Lower lobe of right lung (tissue), 2 donors: ENCODE data around the gene AMBRA1. TPM values are rescaled to one million over a fixed set of nuclear protein-coding genes. Genes with fewer than 3 reads are reported as not detected.

ENCODE experiments used
- ATAC-seq, 2 donors: fragments of 200-7000 bp; cut with Tn5 transposase; one replicate each; pipeline ENCODE4 v1.9.1; 2020 to 2022; ENCODE audit warnings: mild to moderate bottlenecking in 2 of 2, moderate library complexity in 2 of 2
- DNase-seq: peaks from one replicate; pipeline ENCODE4 v3.0.0-alpha.2; 2020
- H3K27ac ChIP-seq: fragments of 200-600 bp; one replicate; pipeline ENCODE4 v1.8.0; 2022
- H3K27me3 ChIP-seq: fragments of 200-600 bp; one replicate; pipeline ENCODE4 v1.8.0; 2022; ENCODE audit warnings: low read depth
- H3K36me3 ChIP-seq: fragments of 200-600 bp; one replicate; pipeline ENCODE4 v1.8.0; 2022; ENCODE audit warnings: mild to moderate bottlenecking
- H3K4me1 ChIP-seq: fragments of 200-600 bp; one replicate; pipeline ENCODE4 v1.8.0; 2022
- H3K4me3 ChIP-seq: fragments of 200-600 bp; one replicate; pipeline ENCODE4 v1.8.0; 2022; ENCODE audit warnings: mild to moderate bottlenecking
- H3K9me3 ChIP-seq: fragments of 200-600 bp; one replicate; pipeline ENCODE4 v1.8.0; 2022
- intact Hi-C: fragments of 100-400 bp; cut with DNase I; formaldehyde crosslinking; loops from one replicate; pipeline ENCODE4 v1.11.0; 2022
- total RNA-seq: library from RNA; stranded (reverse); fragmentation: NEBNext Ultra II Directional; extraction: Animal tissue kit (Norgen Biotek cat#: 25700); gene quantifications from one replicate; pipeline ENCODE4 v1.2.1, GENCODE V29; 2021
- TF ChIP-seq, protein P1 (sequence below): fragments of 200-600 bp; IDR thresholded peaks from one replicate; pipeline ENCODE4 v1.8.0; 2022; ENCODE audit warnings: antibody characterized with exemption, mild to moderate bottlenecking
- donor health status: DM: no; HTN: yes; CAD: no; lungs with severe emphysema.

Gene AMBRA1
- total RNA-seq, 1 donor from 2014 or later = 39.9 TPM

- ATAC-seq = no peak
- H3K9me3 ChIP-seq = no peaks in the 10 kb centered on the region
- DNase-seq = no peak
- H3K4me1 ChIP-seq = peaks cover 36% of the 10 kb centered on the region
- intact Hi-C loops = no loop called here
- H3K27me3 ChIP-seq = no peaks in the 10 kb centered on the region
- peaks cover 42% of the 10 kb centered on the region for H3K36me3 ChIP-seq
- peak overlapping the region; percentile 5 for H3K27ac ChIP-seq
- H3K4me3 ChIP-seq = no peak overlapping the region
- TF ChIP-seq, protein P1, sequence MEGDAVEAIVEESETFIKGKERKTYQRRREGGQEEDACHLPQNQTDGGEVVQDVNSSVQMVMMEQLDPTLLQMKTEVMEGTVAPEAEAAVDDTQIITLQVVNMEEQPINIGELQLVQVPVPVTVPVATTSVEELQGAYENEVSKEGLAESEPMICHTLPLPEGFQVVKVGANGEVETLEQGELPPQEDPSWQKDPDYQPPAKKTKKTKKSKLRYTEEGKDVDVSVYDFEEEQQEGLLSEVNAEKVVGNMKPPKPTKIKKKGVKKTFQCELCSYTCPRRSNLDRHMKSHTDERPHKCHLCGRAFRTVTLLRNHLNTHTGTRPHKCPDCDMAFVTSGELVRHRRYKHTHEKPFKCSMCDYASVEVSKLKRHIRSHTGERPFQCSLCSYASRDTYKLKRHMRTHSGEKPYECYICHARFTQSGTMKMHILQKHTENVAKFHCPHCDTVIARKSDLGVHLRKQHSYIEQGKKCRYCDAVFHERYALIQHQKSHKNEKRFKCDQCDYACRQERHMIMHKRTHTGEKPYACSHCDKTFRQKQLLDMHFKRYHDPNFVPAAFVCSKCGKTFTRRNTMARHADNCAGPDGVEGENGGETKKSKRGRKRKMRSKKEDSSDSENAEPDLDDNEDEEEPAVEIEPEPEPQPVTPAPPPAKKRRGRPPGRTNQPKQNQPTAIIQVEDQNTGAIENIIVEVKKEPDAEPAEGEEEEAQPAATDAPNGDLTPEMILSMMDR = no peak
Measured at GRCh38 chr11:46493791-46494190, 100.0 kb downstream of the AMBRA1 start.

DNA sequence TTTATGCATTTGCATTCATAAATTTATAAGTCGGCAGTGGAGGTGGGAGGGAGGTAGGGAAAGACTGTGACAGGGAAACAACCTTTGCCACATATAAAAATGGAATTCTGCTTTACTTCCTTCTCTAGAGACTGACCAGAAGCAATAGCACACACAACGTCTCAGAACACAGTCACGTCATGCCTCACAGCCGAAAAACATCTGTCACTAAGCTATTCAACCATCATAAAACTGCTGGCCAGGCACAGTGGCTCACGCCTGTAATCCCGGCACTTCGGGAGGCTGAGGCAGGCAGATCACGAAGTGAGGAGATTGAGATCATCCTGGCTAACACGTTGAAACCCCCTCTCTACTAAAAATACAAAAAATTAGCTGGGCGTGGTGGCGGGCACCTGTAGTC is 101.3 kb downstream of the AMBRA1 start:
- TF ChIP-seq, protein P1 = no peak
- DNase-seq (no peak), ATAC-seq (peak; percentile 16 to 42)
- H3K27me3 ChIP-seq = no peaks in the 10 kb centered on the region
- intact Hi-C loops = no loop called here
- H3K36me3 ChIP-seq = peaks cover 42% of the 10 kb centered on the region
- H3K4me1 ChIP-seq = peaks cover 36% of the 10 kb centered on the region
- no peaks in the 10 kb centered on the region for H3K9me3 ChIP-seq
- H3K27ac ChIP-seq = peak overlapping the region; percentile 29
- H3K4me3 ChIP-seq = no peak overlapping the region

GRCh38 chr11:46491661-46492330 is 102.0 kb downstream of the AMBRA1 start:
- intact Hi-C loops = no loop called here
- peaks cover 36% of the 10 kb centered on the region for H3K4me1 ChIP-seq
- peak overlapping the region; percentile 29 for H3K27ac ChIP-seq
- TF ChIP-seq, protein P1 = no peak
- peaks cover 42% of the 10 kb centered on the region for H3K36me3 ChIP-seq
- no peak for DNase-seq
- H3K4me3 ChIP-seq = no peak overlapping the region
- ATAC-seq = no peak
- H3K27me3 ChIP-seq = no peaks in the 10 kb centered on the region
- H3K9me3 ChIP-seq = no peaks in the 10 kb centered on the region

DNA sequence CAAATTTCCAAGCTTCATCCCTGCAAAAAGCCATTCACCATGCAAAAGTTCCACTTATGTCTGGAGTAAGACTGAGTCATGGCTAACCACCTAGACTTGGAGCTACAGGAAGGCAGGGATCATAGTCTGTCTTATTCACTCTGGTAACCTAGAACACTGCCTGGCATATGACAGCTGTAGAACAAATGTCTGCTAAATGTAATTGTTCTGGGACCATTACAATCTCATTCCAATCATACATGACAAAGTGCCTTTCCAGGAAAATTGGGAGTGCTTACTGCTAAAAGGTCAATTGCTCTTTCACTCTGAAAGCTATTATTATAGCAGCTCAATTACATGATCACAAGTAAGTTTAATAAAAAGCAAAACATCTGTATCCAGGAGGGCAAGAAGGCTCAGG is 103.2 kb downstream of the AMBRA1 start:
- Histone ChIP-seq H3K27ac (no peak overlapping the region), H3K27me3 (no peaks in the 10 kb centered on the region), H3K36me3 (peaks cover 42% of the 10 kb centered on the region), H3K4me3 (no peak overlapping the region), H3K4me1 (peaks cover 36% of the 10 kb centered on the region), H3K9me3 (no peaks in the 10 kb centered on the region)
- TF ChIP-seq, protein P1 = no peak
- DNase-seq (no peak), ATAC-seq (no peak)
- intact Hi-C loops = no loop called here

DNA sequence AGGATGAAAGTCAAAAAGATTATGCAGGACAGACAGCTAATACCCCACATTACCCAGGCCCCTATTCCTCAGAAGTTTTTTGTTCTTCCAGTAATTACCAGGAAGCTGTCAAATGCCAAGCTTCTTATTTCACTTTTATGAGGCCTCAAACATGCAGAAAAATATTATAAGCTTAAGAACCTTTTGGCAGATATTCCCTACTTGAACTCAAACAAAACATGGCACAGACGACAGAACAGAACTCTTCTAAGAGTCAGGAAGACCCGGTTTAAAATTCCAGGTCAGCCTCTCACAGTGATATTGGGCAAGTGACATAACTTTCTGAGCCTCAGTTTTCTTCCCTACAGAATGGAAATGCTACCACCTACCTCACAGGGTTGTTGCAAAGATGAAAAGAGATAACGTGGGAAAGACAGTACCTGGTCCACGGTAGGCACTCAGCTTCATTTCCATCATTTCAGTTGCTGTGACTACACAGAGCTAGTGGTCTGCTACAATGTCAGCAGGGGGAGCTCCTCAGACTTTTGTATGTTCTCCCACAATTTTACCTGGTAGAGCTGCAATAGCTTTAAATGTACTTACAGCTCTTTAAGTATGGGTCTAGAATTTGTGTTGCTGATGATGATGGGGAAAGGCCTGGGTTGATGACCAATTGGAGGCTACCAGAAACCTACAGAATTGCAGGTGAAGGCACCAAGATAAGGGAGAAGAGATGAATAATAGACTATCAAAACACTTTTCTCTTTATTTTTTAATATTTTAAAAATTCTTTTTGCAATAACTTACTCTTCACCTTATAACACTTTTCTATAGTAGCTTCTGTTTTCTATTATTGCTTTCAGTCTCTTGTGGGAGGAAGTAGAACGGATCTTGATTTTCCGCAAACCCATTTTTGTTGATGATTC is 103.9 kb downstream of the AMBRA1 start:
- peak; percentile 64 for ATAC-seq
- H3K27me3 ChIP-seq = no peaks in the 10 kb centered on the region
- peaks cover 37% of the 10 kb centered on the region for H3K36me3 ChIP-seq
- intact Hi-C loops = no loop called here
- H3K4me1 ChIP-seq = peaks cover 36% of the 10 kb centered on the region
- DNase-seq = no peak
- TF ChIP-seq, protein P1 = peak; percentile 52
- no peak overlapping the region for H3K27ac ChIP-seq
- no peak overlapping the region for H3K4me3 ChIP-seq
- H3K9me3 ChIP-seq = no peaks in the 10 kb centered on the region
